Lower leg skin (tissue), 3 donors: ENCODE results near the gene CCDC90B.

Source experiments
- POLR2A ChIP-seq, 2 donors: fragments of 450-650 bp; IDR thresholded peaks; one replicate each; pipeline ENCODE4 v1.6.1; 2016 to 2017; ENCODE audit warnings: antibody characterized with exemption in 2 of 2, mild to moderate bottlenecking in 1 of 2, moderate library complexity in 1 of 2
- TF ChIP-seq, protein P1 (sequence below), 3 donors: fragments of 450-650 bp; IDR thresholded peaks; one replicate each; pipeline ENCODE4 v1.5.1; 2016; ENCODE audit warnings: antibody characterized with exemption in 3 of 3, mild to moderate bottlenecking in 3 of 3, moderate library complexity in 2 of 3

DNA sequence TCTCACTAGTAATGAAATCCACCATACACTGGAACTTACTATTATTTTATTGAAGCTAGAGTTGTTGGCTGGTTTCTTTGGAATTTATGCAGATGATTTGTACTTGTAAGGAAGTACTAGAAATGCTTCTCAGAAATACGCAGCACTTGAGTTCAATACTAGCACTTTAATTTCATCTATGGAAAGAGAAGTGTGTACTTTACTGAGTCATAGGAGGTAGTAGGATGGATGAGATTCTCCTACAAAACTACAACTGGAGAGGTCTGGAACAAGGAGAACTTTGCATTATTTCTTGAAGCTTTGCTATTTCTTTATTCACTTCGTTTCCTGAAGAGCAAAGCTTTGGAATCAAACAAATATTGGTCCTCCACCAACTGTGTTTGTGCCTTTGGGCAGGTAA is 44.1 kb upstream of the CCDC90B start:
- TF ChIP-seq, protein P1, sequence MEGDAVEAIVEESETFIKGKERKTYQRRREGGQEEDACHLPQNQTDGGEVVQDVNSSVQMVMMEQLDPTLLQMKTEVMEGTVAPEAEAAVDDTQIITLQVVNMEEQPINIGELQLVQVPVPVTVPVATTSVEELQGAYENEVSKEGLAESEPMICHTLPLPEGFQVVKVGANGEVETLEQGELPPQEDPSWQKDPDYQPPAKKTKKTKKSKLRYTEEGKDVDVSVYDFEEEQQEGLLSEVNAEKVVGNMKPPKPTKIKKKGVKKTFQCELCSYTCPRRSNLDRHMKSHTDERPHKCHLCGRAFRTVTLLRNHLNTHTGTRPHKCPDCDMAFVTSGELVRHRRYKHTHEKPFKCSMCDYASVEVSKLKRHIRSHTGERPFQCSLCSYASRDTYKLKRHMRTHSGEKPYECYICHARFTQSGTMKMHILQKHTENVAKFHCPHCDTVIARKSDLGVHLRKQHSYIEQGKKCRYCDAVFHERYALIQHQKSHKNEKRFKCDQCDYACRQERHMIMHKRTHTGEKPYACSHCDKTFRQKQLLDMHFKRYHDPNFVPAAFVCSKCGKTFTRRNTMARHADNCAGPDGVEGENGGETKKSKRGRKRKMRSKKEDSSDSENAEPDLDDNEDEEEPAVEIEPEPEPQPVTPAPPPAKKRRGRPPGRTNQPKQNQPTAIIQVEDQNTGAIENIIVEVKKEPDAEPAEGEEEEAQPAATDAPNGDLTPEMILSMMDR (IDR thresholded peaks at IDR 0.05): no peak
- TF ChIP-seq POLR2A (IDR thresholded peaks at IDR 0.05): no peak
